Hippocampal formation (tissue), 2 donors: ENCODE measurements around the gene C6orf89.
A peak's percentile ranks its signal among the peaks of the same experiment; 100 is the strongest.
"Not testable (repeated sequence)": the region's sequence is repeated elsewhere in the genome, so short reads cannot be mapped to it uniquely, and the experiment has no call there.

Experiments used
- DNase-seq, 2 donors: peaks; one replicate each; lab custom pipeline; 2025; lab: John Stamatoyannopoulos, UW

C6orf89 gene

DNA sequence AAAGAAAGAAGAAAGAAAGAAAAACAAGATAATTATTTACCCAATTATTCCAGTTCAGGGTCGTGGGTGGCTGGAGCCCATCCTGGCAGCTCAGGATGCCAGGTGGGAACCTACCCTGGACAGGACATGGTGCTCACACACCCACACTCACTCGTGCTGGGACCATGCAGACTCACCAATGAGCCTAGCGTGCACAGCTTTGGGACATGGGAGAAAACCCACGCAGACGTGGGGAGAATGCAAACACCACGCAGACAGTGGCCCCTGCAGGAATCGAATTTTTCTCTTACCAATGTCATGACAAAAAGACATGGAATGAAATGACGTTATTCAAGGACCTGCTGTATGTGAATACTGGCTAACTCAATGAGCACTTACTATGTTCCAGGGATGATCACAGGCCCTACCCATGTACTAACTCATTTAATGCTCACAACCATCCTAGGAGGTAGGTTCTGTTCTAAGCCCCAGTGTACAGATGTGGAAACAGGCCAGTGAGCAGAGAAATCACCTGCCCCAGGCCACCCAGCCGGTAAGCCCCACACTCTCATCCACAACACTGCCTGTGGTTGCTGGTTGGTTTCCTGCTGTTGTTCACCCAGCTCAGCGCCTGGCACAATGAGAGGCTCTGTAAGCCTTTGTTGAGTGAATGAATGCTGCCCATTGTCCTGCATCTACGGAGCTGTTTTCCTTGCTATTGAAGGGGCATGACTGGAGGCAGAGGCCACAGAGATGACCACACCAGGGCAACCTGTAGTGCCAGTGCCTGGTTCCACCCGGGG, 62.0 kb downstream of the C6orf89 start:
- peak; percentile 82 to 93 for DNase-seq

DNA sequence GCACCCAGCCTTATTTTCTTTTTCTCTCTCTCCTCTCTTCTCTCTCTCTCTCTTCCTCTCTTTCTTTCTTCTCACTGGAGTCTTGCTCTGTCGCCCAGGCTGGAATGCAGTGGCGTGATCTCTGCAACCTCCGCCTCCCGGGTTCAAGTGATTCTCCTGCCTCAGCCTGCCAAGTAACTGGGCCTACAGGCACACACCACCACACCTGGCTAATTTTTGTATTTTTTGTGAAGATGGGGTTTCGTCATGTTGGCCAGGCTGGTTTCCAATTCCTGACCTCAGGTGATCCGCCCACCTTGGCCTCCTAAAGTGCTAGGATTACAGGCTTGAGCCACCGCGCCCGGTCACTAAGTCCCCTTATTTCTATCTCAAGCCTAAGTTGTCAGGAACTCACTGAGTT, 63.3 kb downstream of the C6orf89 start:
- not testable (repeated sequence) for DNase-seq

DNA sequence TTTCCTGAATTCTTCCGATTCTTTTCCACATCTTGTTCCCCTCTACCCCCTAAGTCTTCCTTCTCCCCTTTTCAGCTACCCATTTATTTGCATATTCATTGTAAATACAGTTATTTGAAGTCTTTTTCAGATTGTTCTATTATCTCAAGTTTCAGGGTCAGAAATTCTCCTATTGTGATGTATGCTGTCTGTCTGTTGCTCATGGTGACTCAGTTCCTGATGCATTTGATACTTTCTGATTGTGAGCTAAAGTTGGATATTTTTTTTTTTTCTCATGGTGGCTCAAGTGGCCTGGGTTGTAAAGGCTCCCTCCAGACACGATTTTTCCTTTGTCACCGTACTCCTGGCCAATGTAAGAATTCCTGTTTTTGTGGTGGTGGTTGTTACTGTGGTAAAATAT, 63.9 kb downstream of the C6orf89 start:
- DNase-seq = no peak

DNA sequence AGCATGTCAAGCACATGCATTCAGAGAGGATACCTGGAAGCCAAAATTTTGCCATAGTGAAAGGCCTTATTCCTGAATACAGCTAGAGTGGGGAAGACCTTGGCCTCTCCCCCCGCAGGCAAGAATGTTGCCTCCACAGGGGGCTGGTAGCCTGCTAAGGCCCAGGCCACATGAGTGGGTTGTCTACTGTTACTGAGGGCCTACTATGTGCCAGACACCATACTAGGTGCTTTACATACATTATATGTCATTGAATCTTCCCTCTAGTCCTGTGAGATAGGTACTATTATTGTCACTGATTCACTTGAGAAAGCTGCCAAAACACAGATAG, 68.1 kb downstream of the C6orf89 start:
- DNase-seq = no peak

GRCh38 chr6:36954262-36954931, 68.6 kb downstream of the C6orf89 start, which contains the start of gene PI16:
TSS of gene PI16 (plus strand) at chr6:36954738. CDS start at chr6:36954761, 23 bp downstream.
- DNase-seq = peak in 1 of 2 donors; percentile 17

- DNase-seq = no peak
Observed at GRCh38 chr6:36955136-36955535, 69.4 kb downstream of the C6orf89 start.

DNA sequence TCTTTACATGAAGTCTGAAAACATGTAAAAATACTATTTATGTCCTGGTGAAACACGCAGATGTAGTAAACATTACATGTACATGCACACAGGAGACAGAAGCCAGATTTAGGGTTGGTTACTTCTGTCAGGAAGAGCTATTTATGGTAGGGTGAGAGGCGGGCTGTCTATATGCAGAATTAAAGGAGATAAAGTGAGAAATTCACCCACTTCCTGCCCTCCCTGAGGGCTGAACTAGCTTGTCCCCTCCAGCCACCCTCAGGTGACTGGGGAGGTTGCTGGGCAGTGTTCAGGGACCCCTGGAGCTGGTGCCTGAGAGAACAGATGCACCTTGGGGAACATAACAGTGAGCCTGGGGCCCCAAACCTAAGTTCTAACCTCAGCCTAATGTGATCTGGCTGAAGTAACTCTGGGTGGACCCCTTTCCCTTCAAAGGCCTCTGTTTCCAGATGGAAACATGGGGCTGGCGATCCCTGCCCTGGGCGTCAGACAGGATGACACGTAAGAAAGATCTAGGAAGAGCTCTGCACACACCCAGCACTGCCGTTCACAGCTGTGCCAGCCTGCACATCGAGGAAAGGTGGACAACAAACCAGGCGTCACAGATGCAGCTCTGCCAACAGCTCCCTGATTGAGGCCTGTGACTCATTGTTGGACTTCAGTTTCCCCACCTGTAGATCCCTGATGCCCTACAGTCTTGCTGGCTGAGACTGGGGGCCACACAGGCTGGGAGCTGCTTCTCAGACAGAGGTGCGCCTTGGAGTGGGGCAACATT, 70.1 kb downstream of the C6orf89 start:
- no peak for DNase-seq

DNA sequence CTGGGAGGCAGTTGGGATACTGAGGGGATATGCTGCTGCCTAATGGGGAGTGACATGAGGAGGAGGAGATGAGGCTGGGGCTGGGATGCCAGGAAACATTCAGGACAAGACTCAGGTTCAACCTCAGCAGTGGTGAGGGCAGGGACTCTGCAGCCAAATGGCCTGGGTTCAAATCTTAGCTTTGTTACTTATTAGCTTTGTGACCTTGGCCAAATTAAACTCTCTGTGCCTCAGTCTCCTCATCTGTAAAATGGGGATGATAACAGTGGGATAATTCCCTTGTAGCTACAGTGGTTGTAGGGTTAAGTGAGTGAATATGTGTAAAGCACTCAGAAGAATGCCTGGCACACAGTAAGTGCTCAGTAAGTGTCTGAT, 70.7 kb downstream of the C6orf89 start:
- DNase-seq = no peak

DNA sequence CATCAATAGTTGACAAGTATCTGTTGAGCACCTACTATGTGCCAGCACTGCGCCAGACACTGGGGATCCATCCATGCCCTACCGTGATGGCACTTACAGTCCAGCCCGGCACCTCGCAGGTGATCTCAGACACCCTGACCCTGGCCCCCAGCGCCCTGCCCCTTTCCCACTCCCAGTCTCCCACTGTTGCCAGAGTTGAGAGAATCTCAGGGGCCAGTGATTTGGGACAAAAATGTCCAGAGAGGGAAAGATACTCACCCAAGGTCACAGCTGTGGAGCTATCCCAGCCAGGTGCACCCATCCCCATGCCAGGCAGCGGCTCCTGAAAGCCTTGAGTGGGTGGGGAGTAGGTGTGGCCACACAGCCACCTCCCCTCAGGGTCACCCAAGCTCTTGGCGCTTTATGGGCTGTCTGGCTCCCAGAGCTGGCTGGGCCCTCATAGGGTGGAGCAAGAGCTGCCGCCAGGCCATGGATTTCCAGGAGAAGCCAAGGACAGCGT, 72.1 kb downstream of the C6orf89 start:
- DNase-seq = no peak

- no peak for DNase-seq
Observed at GRCh38 chr6:36958775-36959554, 73.2 kb downstream of the C6orf89 start.

- no peak for DNase-seq
Observed at GRCh38 chr6:36959555-36960250, 74.0 kb downstream of the C6orf89 start.

DNA sequence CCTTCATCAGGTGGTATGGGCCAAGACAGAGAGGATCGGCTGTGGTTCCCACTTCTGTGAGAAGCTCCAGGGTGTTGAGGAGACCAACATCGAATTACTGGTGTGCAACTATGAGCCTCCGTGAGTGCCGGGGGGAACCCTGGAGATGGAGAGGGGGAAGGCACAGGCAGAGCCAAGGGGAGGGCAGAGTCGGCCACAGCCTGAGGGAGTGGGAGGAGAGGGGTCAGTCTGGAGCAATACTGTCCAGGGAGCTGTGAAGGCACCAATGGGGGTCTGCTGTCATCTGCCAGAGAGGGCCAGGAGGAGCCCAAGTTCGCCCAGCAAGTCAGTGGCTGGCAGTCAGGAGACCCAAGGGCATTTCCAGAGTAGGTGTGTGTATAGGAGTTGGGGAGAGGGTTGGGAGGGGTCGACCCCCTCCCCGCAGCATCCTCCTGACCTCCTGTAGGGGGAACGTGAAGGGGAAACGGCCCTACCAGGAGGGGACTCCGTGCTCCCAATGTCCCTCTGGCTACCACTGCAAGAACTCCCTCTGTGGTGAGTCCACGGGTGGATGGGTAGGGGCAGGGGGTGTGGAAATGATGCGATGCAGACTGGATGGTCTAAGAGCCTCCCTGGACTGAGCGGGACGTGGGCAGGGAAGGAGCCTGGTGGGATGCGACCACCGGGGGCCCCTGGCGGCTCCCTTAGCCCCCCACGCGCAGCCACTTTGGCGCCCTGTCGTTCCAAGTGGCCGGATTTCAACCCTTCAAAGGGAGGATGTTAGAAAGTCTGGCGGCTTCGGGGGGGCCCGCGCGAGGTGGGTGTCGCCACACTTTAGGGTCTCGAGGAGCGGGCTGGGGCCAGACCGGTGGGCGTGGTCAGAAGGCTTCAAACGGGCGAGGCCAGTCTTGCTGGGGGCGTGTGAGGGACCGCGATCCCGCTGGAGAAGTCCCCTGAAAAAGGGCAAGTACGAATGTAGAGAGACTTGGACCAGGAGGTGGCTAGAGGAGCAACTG, 76.0 kb downstream of the C6orf89 start:
- DNase-seq = no peak

- DNase-seq = peak; percentile 50 to 73
Observed at GRCh38 chr6:36962874-36963273, 77.1 kb downstream of the C6orf89 start.

- no peak for DNase-seq
Observed at GRCh38 chr6:36963451-36964290, 77.9 kb downstream of the C6orf89 start.

DNA sequence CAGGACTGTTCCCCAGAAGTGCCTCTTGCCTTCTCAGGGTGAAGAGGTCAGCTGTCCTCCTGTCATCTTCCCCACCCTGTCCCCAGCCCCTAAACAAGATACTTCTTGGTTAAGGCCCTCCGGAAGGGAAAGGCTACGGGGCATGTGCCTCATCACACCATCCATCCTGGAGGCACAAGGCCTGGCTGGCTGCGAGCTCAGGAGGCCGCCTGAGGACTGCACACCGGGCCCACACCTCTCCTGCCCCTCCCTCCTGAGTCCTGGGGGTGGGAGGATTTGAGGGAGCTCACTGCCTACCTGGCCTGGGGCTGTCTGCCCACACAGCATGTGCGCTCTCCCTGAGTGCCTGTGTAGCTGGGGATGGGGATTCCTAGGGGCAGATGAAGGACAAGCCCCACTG, 78.6 kb downstream of the C6orf89 start:
- DNase-seq = no peak

DNA sequence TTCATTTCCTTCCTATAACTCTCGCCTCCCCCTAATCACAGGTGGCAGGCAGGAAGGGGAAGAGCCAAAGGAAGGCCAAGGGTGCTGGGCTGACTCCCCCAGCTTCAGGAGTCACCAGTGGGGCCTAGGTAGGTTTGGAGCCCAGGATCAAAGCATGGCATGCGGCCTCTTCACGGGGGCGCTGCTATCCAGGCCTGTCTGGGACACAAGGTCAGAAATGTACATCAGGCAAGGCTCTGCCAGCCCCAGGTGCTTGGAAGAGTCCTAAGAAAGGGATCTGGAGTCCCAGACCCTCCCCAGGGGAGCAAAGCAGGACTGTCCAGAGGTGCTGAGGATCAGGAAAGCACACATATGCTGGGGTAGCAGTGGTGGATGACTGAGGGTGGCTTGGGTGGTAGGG, 79.2 kb downstream of the C6orf89 start:
- no peak for DNase-seq

DNA sequence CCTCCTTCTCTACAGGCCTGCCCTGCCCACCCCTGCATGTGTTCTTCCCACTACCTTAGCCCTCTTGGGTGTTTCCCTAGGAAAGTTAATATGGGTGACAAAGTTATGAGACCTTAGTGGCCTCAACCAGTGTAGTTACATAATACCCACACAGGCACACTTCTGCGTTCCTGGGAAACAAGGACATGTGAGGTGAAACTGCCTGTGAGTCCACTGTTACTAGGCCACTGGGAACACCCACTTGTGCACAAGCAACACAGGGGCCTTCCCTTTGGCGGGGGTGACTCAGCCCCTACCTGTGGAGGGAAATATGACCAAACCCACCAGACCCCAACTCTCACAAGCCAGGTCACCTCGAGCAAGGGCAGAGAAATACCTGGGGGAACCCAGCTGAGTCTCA, 81.5 kb downstream of the C6orf89 start:
- no peak for DNase-seq

DNA sequence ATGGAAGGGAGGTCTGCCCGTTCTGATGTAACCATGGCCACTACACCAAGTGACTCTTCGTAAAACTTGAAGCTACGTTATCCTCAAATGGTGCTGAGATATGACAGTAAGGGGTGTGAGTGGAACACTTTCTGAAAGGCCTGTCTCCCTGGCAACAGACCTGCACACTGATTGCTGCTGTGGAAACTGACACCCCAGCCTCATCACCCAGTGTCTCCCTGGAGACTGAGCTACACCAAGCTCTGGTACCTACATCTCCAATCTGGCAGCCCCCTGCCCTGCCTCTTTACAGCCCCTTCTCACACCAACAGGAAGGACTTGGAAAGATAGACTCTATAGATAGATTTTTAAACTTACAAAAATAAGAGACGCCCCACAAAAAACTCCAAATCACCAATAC, 82.0 kb downstream of the C6orf89 start:
- no peak for DNase-seq
